Right lung (tissue), 5 donors: ENCODE results near the gene ALKBH3. TPM values are rescaled to one million over a fixed set of nuclear protein-coding genes. Genes with fewer than 3 reads are reported as not detected.

Experiments
- DNase-seq, 2 donors: peaks; one replicate each; pipeline ENCODE4 v3.0.0-alpha.2; 2013
- polyA plus RNA-seq, 5 donors: library from polyadenylated mRNA; unstranded; fragments of 120-200 nt; gene quantifications; one replicate each; pipeline versions ENCODE4 v1.2.1 to v1.2.3, GENCODE V29; 2013; ENCODE audit warnings: inconsistent platforms in 1 of 5, low replicate concordance in 1 of 5; ENCODE audit not compliant: insufficient read length in 5 of 5, insufficient read depth in 1 of 5

ALKBH3 gene
- polyA plus RNA-seq, 5 donors = 35.2 to 46.6 (median 36.9) TPM

DNA sequence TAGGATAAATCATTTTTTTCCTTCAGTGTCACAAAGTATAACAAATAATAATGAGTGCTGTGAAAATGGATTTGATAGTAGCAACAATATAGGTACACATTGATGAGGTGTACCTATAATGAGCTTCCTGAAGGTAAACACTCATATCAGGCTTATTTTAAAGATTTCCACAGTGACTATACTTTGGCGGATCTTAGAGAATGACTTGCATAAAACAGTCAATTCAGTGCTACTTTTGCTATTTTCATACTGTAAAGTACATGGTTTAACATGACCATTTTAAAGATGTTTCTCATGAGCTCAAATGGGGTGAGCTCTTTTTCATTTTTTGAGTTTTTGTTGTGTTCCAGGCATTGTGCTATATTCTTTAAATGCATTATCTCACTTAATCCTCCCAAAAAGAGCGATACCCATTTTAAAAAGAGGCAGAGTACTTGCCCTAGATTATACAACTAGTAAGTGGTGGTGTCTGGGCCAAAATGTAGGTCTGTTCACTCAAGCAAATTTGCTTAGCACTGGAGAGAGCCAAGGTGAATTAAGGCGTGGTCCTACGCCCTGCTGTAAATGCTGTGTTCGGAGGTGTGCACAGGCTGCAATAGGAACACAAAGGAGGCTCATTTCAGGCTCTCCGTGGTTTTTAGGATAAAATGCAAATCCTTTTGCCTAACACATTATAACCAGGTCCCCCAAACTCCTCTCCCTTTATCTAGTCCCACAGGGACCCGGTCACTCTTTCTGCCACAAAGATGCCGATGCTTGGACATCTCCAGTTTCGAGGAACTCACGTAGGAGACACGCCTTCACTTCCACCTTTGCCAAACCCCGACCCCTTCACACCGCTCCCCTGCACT, 617 bp upstream of the ALKBH3 start:
- DNase-seq = no peak

- DNase-seq = no peak
Observed at GRCh38 chr11:43892851-43893250, 12.2 kb downstream of the ALKBH3 start.

GRCh38 chr11:43894546-43894945, 13.9 kb downstream of the ALKBH3 start:
- no peak for DNase-seq

DNA sequence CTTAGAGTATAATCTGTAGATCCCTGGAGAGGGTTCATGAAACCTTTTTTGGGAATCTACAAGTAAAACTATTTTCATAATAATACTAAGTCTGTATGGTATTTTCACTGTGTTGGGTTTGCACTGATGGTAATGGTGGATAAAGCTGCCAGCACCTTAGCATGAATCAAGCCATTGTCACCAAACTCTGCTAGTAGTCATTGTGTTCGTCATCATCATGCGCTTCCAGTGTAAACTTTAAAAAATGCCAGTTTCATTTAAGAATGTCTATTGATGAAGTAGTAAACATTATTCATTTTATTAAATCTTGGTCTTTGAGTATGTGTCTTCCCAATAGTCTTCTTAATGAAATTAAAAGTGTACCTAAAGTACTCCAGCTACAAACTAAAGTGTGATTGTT, 15.0 kb downstream of the ALKBH3 start:
- no peak for DNase-seq

DNA sequence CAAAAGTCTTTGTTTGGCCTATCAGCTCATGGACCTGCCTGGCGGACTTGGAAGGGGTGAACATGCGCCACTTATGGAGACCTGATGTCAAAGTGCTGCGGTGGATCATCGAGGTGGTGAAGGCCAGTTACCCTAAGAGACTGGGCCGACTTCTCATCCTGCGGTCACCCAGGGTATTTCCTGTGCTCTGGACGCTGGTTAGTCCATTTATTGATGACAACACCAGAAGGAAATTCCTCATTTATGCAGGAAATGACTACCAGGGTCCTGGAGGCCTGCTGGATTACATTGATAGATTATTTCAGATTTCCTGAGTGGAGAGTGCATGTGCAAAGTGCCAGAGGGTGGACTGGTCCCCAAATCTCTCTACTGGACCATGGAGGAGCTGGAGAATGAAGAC, 17.9 kb downstream of the ALKBH3 start:
- DNase-seq = no peak

GRCh38 chr11:43899094-43899493, 18.5 kb downstream of the ALKBH3 start:
- no peak for DNase-seq

DNA sequence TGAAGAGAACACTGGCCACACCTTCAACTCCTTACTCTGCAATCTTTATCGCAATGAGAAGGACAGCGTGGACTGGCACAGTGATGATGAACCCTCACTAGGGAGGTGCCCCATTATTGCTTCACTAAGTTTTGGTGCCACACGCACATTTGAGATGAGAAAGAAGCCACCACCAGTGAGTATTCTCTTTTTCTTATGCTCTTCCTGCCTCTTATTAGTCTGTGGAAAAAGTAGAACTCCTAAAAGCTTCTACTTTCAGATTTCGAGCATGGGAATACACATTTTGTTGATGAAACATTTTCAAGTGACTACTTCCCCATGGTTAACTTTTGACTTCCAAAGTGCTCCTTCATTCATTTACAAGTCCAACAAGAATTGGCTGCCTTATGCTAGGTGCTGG, 20.9 kb downstream of the ALKBH3 start:
- DNase-seq = no peak

DNA sequence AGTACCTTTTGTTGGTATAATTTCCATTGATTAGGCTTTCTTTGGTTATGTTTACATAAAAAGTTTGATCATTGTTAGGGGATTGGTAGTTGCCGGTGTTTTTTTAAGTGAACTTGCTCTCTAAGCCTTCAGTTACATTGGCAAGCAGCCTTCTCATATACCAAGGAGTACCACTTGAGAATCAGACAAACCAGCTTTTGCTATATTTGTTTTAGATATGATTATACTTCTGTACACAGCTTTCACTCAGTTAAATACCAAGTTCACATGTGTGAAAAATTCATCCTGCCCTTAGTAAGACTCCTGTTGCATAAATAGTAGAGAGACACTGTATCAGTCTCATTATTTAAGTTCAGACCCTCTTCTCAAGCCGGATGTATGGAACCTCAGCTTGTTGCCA, 22.4 kb downstream of the ALKBH3 start:
- DNase-seq = no peak

- DNase-seq = no peak
Observed at GRCh38 chr11:43903969-43904368, 23.3 kb downstream of the ALKBH3 start.

- DNase-seq = peak in 1 of 2 donors; percentile 41
Observed at GRCh38 chr11:43904742-43905535, 24.3 kb downstream of the ALKBH3 start.

GRCh38 chr11:43905813-43906241, 25.2 kb downstream of the ALKBH3 start:
- DNase-seq = peak; percentile 84 to 92

- no peak for DNase-seq
Observed at GRCh38 chr11:43907028-43907975, 26.7 kb downstream of the ALKBH3 start.

GRCh38 chr11:43908191-43908590, 27.6 kb downstream of the ALKBH3 start:
- no peak for DNase-seq

DNA sequence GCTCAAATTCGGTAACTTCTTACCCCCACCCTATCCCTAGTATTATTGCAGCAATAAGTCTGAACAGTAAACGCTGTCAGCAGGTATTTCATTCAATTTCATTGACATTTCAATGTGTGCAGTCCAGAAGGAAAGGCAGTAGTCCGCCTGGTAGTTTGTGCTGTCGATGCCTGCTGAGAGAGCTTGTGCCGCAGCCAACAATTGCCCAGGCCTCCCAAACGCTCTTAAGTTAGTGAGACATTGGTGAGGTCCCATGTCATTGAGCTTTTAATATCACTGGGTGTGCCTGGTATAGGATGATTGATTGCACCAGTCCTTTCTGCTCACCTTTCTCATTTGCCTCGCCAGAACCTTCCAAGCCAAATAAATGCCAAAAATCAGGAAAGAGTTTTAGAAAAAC, 28.1 kb downstream of the ALKBH3 start:
- DNase-seq = no peak

GRCh38 chr11:43913829-43914380, 33.3 kb downstream of the ALKBH3 start:
- no peak for DNase-seq

- no peak for DNase-seq
Observed at GRCh38 chr11:43914466-43914865, 33.8 kb downstream of the ALKBH3 start.

GRCh38 chr11:43916621-43917020, 36.0 kb downstream of the ALKBH3 start:
- no peak for DNase-seq

DNA sequence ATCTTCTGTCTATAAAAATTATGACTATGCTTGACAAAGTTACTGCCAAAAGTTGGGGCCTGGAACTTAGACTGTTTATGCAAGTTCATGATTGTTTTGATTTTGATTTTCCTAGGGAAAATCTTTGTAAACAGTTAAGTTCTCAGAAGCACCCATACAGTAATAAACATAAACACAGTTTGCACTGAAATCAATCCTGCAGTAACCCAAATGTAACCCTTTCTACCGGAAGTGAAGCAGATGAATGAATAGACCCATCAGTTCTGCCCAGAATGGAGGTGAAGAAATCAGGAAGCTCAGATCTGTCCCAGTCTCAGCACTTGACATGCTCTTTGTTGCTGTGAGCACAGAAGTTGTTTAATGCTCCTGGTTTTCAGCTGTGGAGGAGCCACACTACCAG, 37.2 kb downstream of the ALKBH3 start:
- DNase-seq = no peak

- DNase-seq = no peak
Observed at GRCh38 chr11:43918662-43919061, 38.0 kb downstream of the ALKBH3 start.

DNA sequence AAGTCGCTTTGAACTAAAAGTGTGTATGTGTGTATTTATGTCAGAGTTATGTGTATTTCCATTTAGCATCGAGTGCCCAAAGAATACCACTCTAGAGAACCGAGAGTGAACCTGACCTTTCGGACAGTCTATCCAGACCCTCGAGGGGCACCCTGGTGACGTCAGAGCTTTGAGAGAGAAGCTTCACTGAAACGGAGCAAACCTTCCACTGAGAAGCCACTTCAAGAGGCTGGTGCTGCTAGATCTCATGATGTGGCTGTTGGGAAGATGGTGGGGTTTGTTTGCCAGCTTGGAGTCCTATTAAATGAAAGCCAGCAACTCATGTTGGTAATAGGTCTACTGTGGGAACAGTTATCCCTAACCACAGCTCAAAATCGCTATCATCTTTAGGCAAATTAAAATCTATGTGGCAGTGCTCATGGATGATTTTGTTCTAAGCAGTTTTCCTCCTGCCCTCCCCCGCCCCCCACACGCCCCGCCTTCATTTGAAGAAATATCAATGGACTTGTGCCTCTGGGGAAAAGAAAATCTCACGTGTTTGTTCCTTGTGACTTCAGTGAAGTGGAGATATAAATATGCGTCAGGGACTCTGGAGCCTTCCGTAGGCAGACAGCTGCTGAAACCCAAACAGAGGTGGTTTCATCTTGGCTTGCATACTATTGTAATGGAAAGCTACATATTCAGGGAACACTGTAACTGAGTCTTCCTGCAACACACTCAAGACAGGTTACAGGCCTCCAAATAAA, 39.4 kb downstream of the ALKBH3 start:
- DNase-seq = no peak
